Naive thymus-derived CD4-positive, alpha-beta T cell (primary cell): ENCODE results near the gene FGF16. TPM values are rescaled to one million over a fixed set of nuclear protein-coding genes. Genes with fewer than 3 reads are reported as not detected.
"Not testable (repeated sequence)": the region's sequence is repeated elsewhere in the genome, so short reads cannot be mapped to it uniquely, and the experiment has no call there.

Source experiments
- ATAC-seq: fragments of 150-1000 bp; cut with Tn5 transposase; 2 replicates; pipeline ENCODE4 v1.10.0; 2021; ENCODE audit warnings: mild to moderate bottlenecking, moderate library complexity
- CTCF ChIA-PET: fragments of 350-600 bp; sonication (Branson Sonifier 250); formaldehyde crosslinking; loops from one replicate; lab custom pipeline; 2021; ENCODE audit warnings: antibody characterized with exemption; lab: Charles Lee
- POLR2A ChIA-PET: fragments of 350-600 bp; sonication (Branson Sonifier 250); formaldehyde crosslinking; loops from one replicate; lab custom pipeline; 2021; ENCODE audit warnings: antibody characterized with exemption, inconsistent platforms; lab: Charles Lee
- DNase-seq, 9 donors: peaks; one replicate each; pipeline versions ENCODE4 v3.0.0 to v3.0.0-alpha.2; 2020 to 2022; ENCODE audit warnings: mixed read lengths in 1 of 9
- H3K27ac ChIP-seq: one replicate; pipeline ENCODE4 v1.7.0; 2013; ENCODE audit warnings: mild to moderate bottlenecking, low read depth, low read length, moderate library complexity
- H3K27me3 ChIP-seq, 2 donors: one replicate each; pipeline ENCODE4 v1.7.0; 2013; ENCODE audit warnings: low read length in 2 of 2, mild to moderate bottlenecking in 2 of 2, moderate library complexity in 2 of 2; ENCODE audit not compliant: control insufficient read depth in 2 of 2, insufficient read depth in 2 of 2
- H3K36me3 ChIP-seq, 3 experiments: 1 replicate in 2 of 3; 2 replicates in 1 of 3; pipeline ENCODE4 v1.7.0; 2013; ENCODE audit warnings: low read length in 3 of 3, mild to moderate bottlenecking in 3 of 3, moderate library complexity in 1 of 3; ENCODE audit not compliant: insufficient read depth in 3 of 3, control insufficient read depth in 2 of 3
- H3K4me1 ChIP-seq, 2 donors: one replicate each; pipeline ENCODE4 v1.7.0; 2013; ENCODE audit warnings: low read length in 2 of 2, mild to moderate bottlenecking in 2 of 2, moderate library complexity in 1 of 2; ENCODE audit not compliant: control insufficient read depth in 2 of 2, insufficient read depth in 2 of 2
- H3K4me3 ChIP-seq: 2 replicates; pipeline ENCODE4 v1.7.0; 2013; ENCODE audit warnings: mild to moderate bottlenecking, low read length
- H3K9me3 ChIP-seq, 3 experiments: 1 replicate in 2 of 3; 2 replicates in 1 of 3; pipeline ENCODE4 v1.7.0; 2013; ENCODE audit warnings: low read length in 3 of 3; ENCODE audit not compliant: control insufficient read depth in 2 of 3
- H3K27ac Mint-ChIP-seq, 9 donors: one replicate each; pipeline ENCODE4 v1.8.0; 2020 to 2022; ENCODE audit warnings: mixed read lengths in 9 of 9, mild to moderate bottlenecking in 8 of 9, moderate library complexity in 5 of 9, inconsistent platforms in 2 of 9
- H3K27me3 Mint-ChIP-seq, 5 donors: one replicate each; pipeline ENCODE4 v1.8.0; 2021 to 2022; ENCODE audit warnings: mixed read lengths in 5 of 5, mild to moderate bottlenecking in 1 of 5
- H3K36me3 Mint-ChIP-seq, 5 donors: one replicate each; pipeline ENCODE4 v1.8.0; 2020 to 2022; ENCODE audit warnings: mixed read lengths in 5 of 5, mild to moderate bottlenecking in 3 of 5, inconsistent platforms in 1 of 5
- H3K4me1 Mint-ChIP-seq, 7 donors: one replicate each; pipeline ENCODE4 v1.8.0; 2020 to 2022; ENCODE audit warnings: mixed read lengths in 7 of 7, mild to moderate bottlenecking in 3 of 7, inconsistent platforms in 1 of 7
- H3K4me3 Mint-ChIP-seq, 10 donors: one replicate each; pipeline ENCODE4 v1.8.0; 2020 to 2022; ENCODE audit warnings: mild to moderate bottlenecking in 10 of 10, mixed read lengths in 10 of 10, moderate library complexity in 6 of 10, inconsistent platforms in 2 of 10
- H3K9me3 Mint-ChIP-seq, 11 donors: one replicate each; pipeline ENCODE4 v1.8.0; 2020 to 2022; ENCODE audit warnings: mixed read lengths in 11 of 11, mild to moderate bottlenecking in 4 of 11, inconsistent platforms in 1 of 11, moderate library complexity in 1 of 11
- intact Hi-C, 2 donors: fragments of 100-400 bp; cut with micrococcal nuclease; formaldehyde crosslinking; loops; one replicate each; pipeline ENCODE4 v1.15.1; 2023
- polyA plus RNA-seq, 2 donors: library from polyadenylated mRNA; unstranded; fragments of 300-500 nt; fragmentation: Illumina TruSeq; gene quantifications; one replicate each; pipeline ENCODE4 v1.2.3, GENCODE V29; 2021
- total RNA-seq, 6 experiments: library from RNA in 5 of 6; stranded (reverse) in 5 of 6; gene quantifications; 1 replicate in 5 of 6; 2 replicates in 1 of 6; pipeline ENCODE4 v1.2.3 and lab custom pipeline; 2021 to 2026

The FGF16 gene
- total RNA-seq (not detected), polyA plus RNA-seq (not detected), total RNA-seq (lab: John Stamatoyannopoulos, UW) (not detected)

DNA sequence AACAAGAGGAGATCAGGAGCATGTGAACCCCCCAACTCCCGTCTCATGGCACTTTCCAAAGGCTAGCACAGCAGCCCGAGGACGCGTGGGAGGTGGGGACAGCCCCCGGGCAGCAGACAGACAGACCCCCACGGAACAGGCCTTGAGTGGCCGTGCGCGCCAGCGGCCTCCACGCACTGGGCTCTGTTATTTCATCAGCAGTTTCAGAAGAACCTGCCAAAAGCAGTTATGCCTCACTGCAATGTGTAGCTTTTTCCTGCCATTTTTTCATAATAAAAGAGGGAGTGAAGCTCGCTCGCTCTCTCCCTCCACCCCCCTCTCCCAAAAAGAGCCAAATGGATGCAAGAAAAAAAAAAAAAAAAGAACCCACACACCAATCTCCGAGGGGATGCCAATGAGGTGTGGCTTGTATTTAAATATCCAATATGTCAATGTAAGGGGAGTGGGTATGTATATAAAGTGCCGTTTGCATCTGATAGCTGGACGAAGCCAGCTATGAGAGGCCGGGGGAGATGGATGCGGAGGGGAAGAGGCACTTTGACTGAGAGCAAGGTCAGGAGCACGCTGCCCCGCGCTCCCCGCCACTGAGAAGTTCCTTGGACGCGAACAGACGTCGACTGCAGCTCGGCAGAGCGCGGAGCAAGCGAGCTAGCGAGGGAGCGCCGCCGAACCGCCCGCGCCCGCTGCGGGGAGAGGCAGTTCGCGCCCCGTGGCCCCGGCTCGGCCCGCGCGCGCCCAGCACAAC lies at the start of gene FGF16:
TSS of gene FGF16 (plus strand) at position 482 of the 745 bp plus-strand sequence. CDS start 286 bp downstream, outside the sequence.
- ChIA-PET POLR2A (no interaction called here), CTCF (interaction anchor here (0.7 kb wide), 1 partner anchor 19 kb away, joined by 3 read pairs; no protein-coding TSS in a partner anchor)
- H3K9me3 Mint-ChIP-seq, result no peaks in the 10 kb centered on the region
- no peaks in the 10 kb centered on the region for H3K36me3 Mint-ChIP-seq
- peaks cover 0 to 16% (median 13%) of the 10 kb centered on the region in 7 donors for H3K4me1 Mint-ChIP-seq
- Histone ChIP-seq H3K9me3 (no peaks in the 10 kb centered on the region), H3K4me3 (peak within 1 kb of the TSS; percentile 33), H3K36me3 (no peaks in the 10 kb centered on the region), H3K4me1 (peaks cover 5 to 6% of the 10 kb centered on the region in 2 donors), H3K27me3 (no peaks in the 10 kb centered on the region), H3K27ac (no peak within 1 kb of the TSS)
- peak; percentile 34 for ATAC-seq
- peak in 1 of 9 donors; percentile 4 for DNase-seq
- peaks cover 17 to 36% (median 34%) of the 10 kb centered on the region in 5 donors for H3K27me3 Mint-ChIP-seq
- H3K27ac Mint-ChIP-seq, result no peak within 1 kb of the TSS
- H3K4me3 Mint-ChIP-seq, result peak within 1 kb of the TSS; percentile 72 to 84 (median 79)
- intact Hi-C loops, result loop anchor here in 1 of 2 donors (2.0 to 10.0 kb wide), 2 partner anchors 452 to 578 kb away; partner anchors contain the start of gene COX7B

DNA sequence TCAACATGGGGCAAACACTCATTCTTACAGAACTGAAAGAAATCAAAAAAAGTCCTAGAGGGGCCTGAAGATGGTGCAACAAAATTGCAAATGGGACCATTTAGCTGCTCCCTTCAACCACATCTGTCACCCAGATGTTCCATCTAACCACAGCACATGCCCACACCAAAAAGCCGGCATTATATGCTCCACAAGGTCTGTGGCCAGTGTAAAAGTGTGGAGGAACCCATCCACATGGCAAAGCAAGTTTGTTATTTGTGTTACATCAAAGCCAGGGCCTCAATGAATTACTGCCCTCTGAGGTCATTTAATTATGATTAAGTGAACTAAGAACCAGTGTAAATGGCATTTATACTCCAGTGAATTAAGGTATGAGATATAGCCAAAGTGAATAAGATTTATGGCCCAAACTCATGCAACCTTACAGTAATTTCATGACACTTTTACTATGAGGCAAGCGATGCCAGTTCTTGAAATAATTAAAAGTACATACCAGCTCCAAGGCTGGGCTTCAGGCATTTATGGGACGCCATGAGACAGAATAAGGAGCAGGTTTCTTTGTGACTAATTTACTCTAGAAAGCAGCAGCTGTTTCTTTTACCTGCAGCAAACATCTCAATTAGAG lies 48.7 kb upstream of the FGF16 start:
- no peak for ATAC-seq
- POLR2A ChIA-PET, result no interaction called here

DNA sequence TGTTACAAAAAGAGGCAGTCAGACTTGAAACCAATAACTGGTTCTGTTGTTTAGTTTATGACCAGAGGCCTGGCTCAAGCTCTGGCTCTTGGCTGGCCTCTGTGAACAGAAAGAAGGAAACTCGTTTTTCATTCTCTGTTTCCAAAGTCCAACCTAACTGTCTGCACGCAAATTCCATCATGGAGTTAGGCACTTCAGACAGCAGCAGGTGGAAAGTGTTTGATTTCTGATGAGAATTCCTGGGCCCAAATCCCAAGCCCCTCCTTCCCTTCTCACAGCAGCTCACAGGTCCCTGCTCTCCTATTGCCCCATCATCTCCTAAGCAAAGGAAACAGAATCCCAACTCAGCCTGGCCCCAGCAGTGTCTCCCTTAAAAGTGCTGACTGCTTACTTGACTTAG lies 42.8 kb upstream of the FGF16 start:
- H3K9me3 Mint-ChIP-seq, result peaks cover 0 to 15% (median 0%) of the 10 kb centered on the region in 11 donors
- intact Hi-C loops, result no loop called here
- ChIA-PET CTCF (no interaction called here), POLR2A (no interaction called here)
- no peak overlapping the region for H3K27ac Mint-ChIP-seq
- Histone ChIP-seq H3K4me3 (no peak overlapping the region), H3K4me1 (no peaks in the 10 kb centered on the region), H3K27me3 (no peaks in the 10 kb centered on the region), H3K9me3 (no peaks in the 10 kb centered on the region), H3K36me3 (no peaks in the 10 kb centered on the region), H3K27ac (no peak overlapping the region)
- no peak for ATAC-seq
- H3K36me3 Mint-ChIP-seq, result no peaks in the 10 kb centered on the region
- DNase-seq, result no peak
- no peaks in the 10 kb centered on the region for H3K4me1 Mint-ChIP-seq
- no peak overlapping the region for H3K4me3 Mint-ChIP-seq
- H3K27me3 Mint-ChIP-seq, result peaks cover 0 to 5% (median 4%) of the 10 kb centered on the region in 5 donors

More for the DNA sequence above, 48.7 kb upstream of the FGF16 start:
- Mint-ChIP-seq H3K27me3 (peaks cover 0 to 4% (median 0%) of the 10 kb centered on the region in 5 donors), H3K9me3 (peaks cover 0 to 4% (median 0%) of the 10 kb centered on the region in 11 donors), H3K4me3 (no peak overlapping the region), H3K27ac (no peak overlapping the region), H3K36me3 (peaks cover 0 to 1% (median 0%) of the 10 kb centered on the region in 5 donors), H3K4me1 (no peaks in the 10 kb centered on the region)
- H3K36me3 ChIP-seq, result no peaks in the 10 kb centered on the region
- no peak overlapping the region for H3K27ac ChIP-seq
- no peak for DNase-seq
- CTCF ChIA-PET, result no interaction called here
- no peaks in the 10 kb centered on the region for H3K9me3 ChIP-seq
- H3K4me1 ChIP-seq, result no peaks in the 10 kb centered on the region
- no peak overlapping the region for H3K4me3 ChIP-seq
- intact Hi-C loops, result no loop called here
- H3K27me3 ChIP-seq, result no peaks in the 10 kb centered on the region

DNA sequence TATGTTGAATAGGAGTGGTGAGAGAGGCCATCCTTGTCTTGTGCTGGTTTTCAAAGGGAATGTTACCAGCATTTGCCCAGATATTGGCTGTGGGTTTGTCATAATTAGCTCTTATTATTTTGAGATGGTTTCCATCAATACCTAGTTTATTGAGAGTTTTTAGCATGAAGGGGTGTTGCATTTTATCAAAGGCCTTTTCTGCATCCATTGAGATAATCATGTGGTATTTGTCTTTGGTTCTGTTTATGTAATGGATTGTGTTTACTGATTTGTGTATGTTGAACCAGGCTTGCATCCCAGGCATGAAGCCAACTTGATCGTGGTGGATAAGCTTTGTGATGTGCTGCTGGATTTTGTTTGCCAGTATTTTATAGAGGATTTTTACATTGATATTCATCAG lies 39.4 kb upstream of the FGF16 start:
- ATAC-seq, H3K9me3 ChIP-seq, intact Hi-C loops, H3K27ac ChIP-seq, H3K4me3 Mint-ChIP-seq, H3K27me3 ChIP-seq, H3K36me3 ChIP-seq, H3K4me1 ChIP-seq, H3K4me3 ChIP-seq, POLR2A ChIA-PET, H3K27ac Mint-ChIP-seq, DNase-seq, H3K36me3 Mint-ChIP-seq, H3K4me1 Mint-ChIP-seq, CTCF ChIA-PET: not testable (repeated sequence)
- Mint-ChIP-seq H3K27me3 (peaks cover 1 to 12% (median 5%) of the 10 kb centered on the region in 5 donors), H3K9me3 (peaks cover 0 to 15% (median 5%) of the 10 kb centered on the region in 11 donors)

DNA sequence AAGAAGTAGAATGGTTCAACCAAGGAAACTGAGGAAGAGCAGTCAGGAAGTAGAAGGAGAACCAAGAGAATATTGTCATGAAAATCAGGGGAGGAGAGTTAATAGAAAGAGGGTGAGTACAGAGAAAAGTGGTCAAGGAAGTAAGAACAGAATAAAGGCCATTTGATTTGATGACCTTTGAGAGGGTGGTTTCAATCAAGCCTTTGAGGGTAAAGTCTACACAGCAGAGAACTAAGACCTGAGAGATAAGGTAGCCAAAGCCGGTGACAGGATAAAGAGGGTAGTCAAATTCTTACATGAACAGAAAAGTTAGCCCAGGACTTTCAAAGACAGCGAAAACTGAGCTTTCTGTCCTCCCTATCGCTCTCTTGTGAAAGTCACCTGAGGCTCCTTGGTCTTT lies 34.6 kb upstream of the FGF16 start:
- Histone ChIP-seq H3K4me1 (no peaks in the 10 kb centered on the region), H3K36me3 (no peaks in the 10 kb centered on the region), H3K9me3 (no peaks in the 10 kb centered on the region), H3K27ac (no peak overlapping the region), H3K27me3 (no peaks in the 10 kb centered on the region), H3K4me3 (no peak overlapping the region)
- Mint-ChIP-seq H3K36me3 (peaks cover 0 to 5% (median 0%) of the 10 kb centered on the region in 5 donors), H3K27ac (no peak overlapping the region), H3K9me3 (peaks cover 0 to 12% (median 5%) of the 10 kb centered on the region in 11 donors), H3K4me1 (no peaks in the 10 kb centered on the region), H3K27me3 (peaks cover 1 to 12% (median 8%) of the 10 kb centered on the region in 5 donors), H3K4me3 (peak overlapping the region in 1 of 10 donors; percentile 30)
- ATAC-seq (no peak), DNase-seq (no peak)
- intact Hi-C loops, result no loop called here
- POLR2A ChIA-PET, result no interaction called here
- CTCF ChIA-PET, result no interaction called here

DNA sequence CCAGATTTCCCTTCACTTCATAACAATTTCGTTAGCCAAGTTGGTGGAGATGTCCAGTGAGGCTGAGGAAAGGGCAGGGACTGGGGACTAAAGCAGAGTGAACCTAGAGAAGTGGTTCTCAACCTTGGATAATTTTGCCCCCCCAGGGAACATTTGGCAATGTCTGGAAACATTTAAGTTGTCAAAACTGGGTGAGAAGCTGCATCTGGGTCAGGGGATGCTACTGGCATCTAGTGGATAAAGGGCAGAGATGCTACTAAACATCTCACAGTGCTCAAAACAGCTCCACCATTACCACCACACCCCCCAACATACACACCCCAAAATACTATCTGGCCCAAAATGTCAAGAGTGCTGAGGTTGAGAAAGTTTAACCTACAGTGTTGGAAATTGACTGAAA lies 32.0 kb upstream of the FGF16 start:
- Mint-ChIP-seq H3K27me3 (peaks cover 1 to 9% (median 5%) of the 10 kb centered on the region in 5 donors), H3K4me1 (no peaks in the 10 kb centered on the region), H3K9me3 (peaks cover 0 to 6% (median 3%) of the 10 kb centered on the region in 11 donors), H3K36me3 (peaks cover 0 to 5% (median 0%) of the 10 kb centered on the region in 5 donors), H3K27ac (no peak overlapping the region), H3K4me3 (no peak overlapping the region)
- intact Hi-C loops, result no loop called here
- Histone ChIP-seq H3K4me1 (no peaks in the 10 kb centered on the region), H3K27ac (no peak overlapping the region), H3K4me3 (no peak overlapping the region), H3K36me3 (no peaks in the 10 kb centered on the region), H3K27me3 (no peaks in the 10 kb centered on the region), H3K9me3 (no peaks in the 10 kb centered on the region)
- ATAC-seq, result no peak
- DNase-seq, result no peak
- ChIA-PET POLR2A (no interaction called here), CTCF (no interaction called here)
